Pancreas (tissue), 10 donors: ENCODE results near the gene ANKS1B. TPM values are rescaled to one million over a fixed set of nuclear protein-coding genes. Genes with fewer than 3 reads are reported as not detected.

Experiments used
- ATAC-seq, 4 donors: fragments of 200-7000 bp; cut with Tn5 transposase; one replicate each; pipeline versions ENCODE4 v1.8.0 to v1.9.1; 2020; ENCODE audit warnings: mild to moderate bottlenecking in 4 of 4, moderate library complexity in 4 of 4
- DNase-seq, 6 donors: peaks; one replicate each; pipeline ENCODE4 v3.0.0-alpha.2; 2020
- FAIRE-seq: peaks from 2 replicates; lab custom pipeline; 2012; peaks lifted over from hg19 to GRCh38; lab: Jason Lieb, UNC
- H3K27ac ChIP-seq, 4 donors: fragments of 200-600 bp; sonication (generic); 1 replicate in 3 of 4; 2 replicates in 1 of 4; pipeline versions ENCODE4 v1.5.0 to v1.8.0; 2020
- H3K27me3 ChIP-seq, 4 donors: fragments of 200-600 bp; one replicate each; pipeline ENCODE4 v1.8.0; 2021
- H3K36me3 ChIP-seq, 3 donors: fragments of 200-600 bp; sonication (generic) in 1 of 3; one replicate each; pipeline versions ENCODE4 v1.5.0 to v1.8.0; 2020 to 2021
- H3K4me1 ChIP-seq, 3 donors: fragments of 200-600 bp; one replicate each; pipeline ENCODE4 v1.8.0; 2021
- H3K4me3 ChIP-seq, 4 donors: fragments of 200-600 bp; sonication (generic) in 2 of 4; one replicate each; pipeline versions ENCODE4 v1.5.0 to v1.8.0; 2020 to 2021
- H3K9me3 ChIP-seq, 4 donors: fragments of 200-600 bp; one replicate each; pipeline ENCODE4 v1.8.0; 2021
- CTCF ChIP-seq, 4 donors: fragments of 200-600 bp; sonication (generic) in 3 of 4; IDR thresholded peaks; one replicate each; pipeline versions ENCODE4 v1.5.0 to v1.8.0; 2021; ENCODE audit warnings: antibody characterized with exemption in 4 of 4
- WGBS, 2 donors: extraction: QIAGEN DNeasy Blood & Tissue Kit; methylation state at CpG; one replicate each; pipeline ENCODE4 v1.1.7; 2013; 5-methylcytosine and 5-hydroxymethylcytosine counted together
- intact Hi-C, 3 donors: fragments of 100-400 bp; cut with DNase I; formaldehyde crosslinking; loops; one replicate each; pipeline versions ENCODE4 v1.11.1 to v1.14.2; 2022
- polyA plus RNA-seq, 2 donors: library from polyadenylated mRNA; stranded (reverse); fragments of 200-250 nt; gene quantifications; one replicate each; pipeline ENCODE4 v1.2.3, GENCODE V29; 2013
- total RNA-seq, 6 donors: library from RNA; stranded (reverse); fragmentation: NEBNext Ultra II Directional in 4 of 6; extraction: Animal tissue kit (Norgen Biotek cat#: 25700) in 4 of 6; gene quantifications; one replicate each; pipeline versions ENCODE4 v1.2.1 to v1.2.4, GENCODE V29; 2021 to 2023
- donor health status: healthy with polysubstance abuse.
- donor health status: DM: no; HTN: no; CAD: no; lungs with moderate emphysema.
- donor health status: DM: no; HTN: no; CAD: no.
- donor health status: control.
- donor health status: control.
- donor health status: Bipolar disorder and iron deficiency.
- donor health status: DM: yes; HTN: yes; CAD: no.
- donor health status: DM: no; HTN: no; CAD: no.
- donor health status: DM: no; HTN: no; CAD: no.
- donor health status: DM: yes; HTN: yes; CAD: no.

ANKS1B gene
- total and polyA plus RNA-seq, 8 donors: 0.49 to 3.2 (median 1.9) TPM

GRCh38 chr12:99746538-99746937, 238.2 kb downstream of the ANKS1B start:
- H3K4me3 ChIP-seq: no peak overlapping the region
- no peaks in the 10 kb centered on the region for H3K4me1 ChIP-seq
- ATAC-seq (peak in 1 of 4 donors; percentile 18), DNase-seq (no peak), FAIRE-seq (no peak)
- no peaks in the 10 kb centered on the region for H3K36me3 ChIP-seq
- intact Hi-C loops: no loop called here
- no peak for TF ChIP-seq CTCF (IDR thresholded peaks at IDR 0.05)
- no peak overlapping the region for H3K27ac ChIP-seq
- H3K9me3 ChIP-seq: no peaks in the 10 kb centered on the region
- no peaks in the 10 kb centered on the region for H3K27me3 ChIP-seq

DNA sequence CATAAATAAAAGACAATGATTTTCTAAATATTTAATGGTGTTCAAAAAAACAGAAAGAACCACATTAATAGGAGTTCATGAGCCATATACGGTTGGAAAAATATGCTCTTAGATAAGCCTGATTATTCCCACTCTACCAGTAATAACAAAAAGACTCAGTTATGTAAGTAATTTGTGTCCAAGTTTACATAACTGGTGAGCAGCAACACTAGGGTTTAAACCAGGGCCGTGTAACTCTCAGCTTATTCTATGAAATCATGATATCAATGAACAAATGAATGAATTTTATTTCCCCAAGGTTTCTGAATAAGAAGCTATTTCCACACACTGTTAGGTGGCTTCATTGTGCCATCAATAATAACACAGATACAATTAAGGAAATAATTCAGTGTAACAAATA, 238.8 kb downstream of the ANKS1B start:
- ATAC-seq (no peak), DNase-seq (no peak), FAIRE-seq (no peak)
- H3K36me3 ChIP-seq: no peaks in the 10 kb centered on the region
- 42 to 54% methylated on average over 2 of the region's 2 CpGs for WGBS, 2 donors
- H3K27ac ChIP-seq: no peak overlapping the region
- no peak overlapping the region for H3K4me3 ChIP-seq
- intact Hi-C loops: no loop called here
- H3K9me3 ChIP-seq: no peaks in the 10 kb centered on the region
- no peaks in the 10 kb centered on the region for H3K27me3 ChIP-seq
- TF ChIP-seq CTCF (IDR thresholded peaks at IDR 0.05): no peak
- H3K4me1 ChIP-seq: no peaks in the 10 kb centered on the region

GRCh38 chr12:99745121-99745520, 239.6 kb downstream of the ANKS1B start:
- Histone ChIP-seq H3K4me3 (no peak overlapping the region), H3K9me3 (no peaks in the 10 kb centered on the region), H3K36me3 (no peaks in the 10 kb centered on the region), H3K4me1 (no peaks in the 10 kb centered on the region), H3K27ac (no peak overlapping the region), H3K27me3 (no peaks in the 10 kb centered on the region)
- TF ChIP-seq CTCF (IDR thresholded peaks at IDR 0.05): no peak
- WGBS, 2 donors: 66 to 86% methylated on average over 1 of the region's 1 CpG
- DNase-seq (no peak), FAIRE-seq (no peak), ATAC-seq (no peak)
- intact Hi-C loops: no loop called here

- no peaks in the 10 kb centered on the region for H3K36me3 ChIP-seq
- intact Hi-C loops: no loop called here
- no peak for ATAC-seq
- no peaks in the 10 kb centered on the region for H3K9me3 ChIP-seq
- DNase-seq: no peak
- no peak overlapping the region for H3K4me3 ChIP-seq
- no peak for FAIRE-seq
- no peak overlapping the region for H3K27ac ChIP-seq
- H3K4me1 ChIP-seq: no peaks in the 10 kb centered on the region
- TF ChIP-seq CTCF (IDR thresholded peaks at IDR 0.05): no peak
- 37 to 55% methylated on average over 1 of the region's 1 CpG for WGBS, 2 donors
- no peaks in the 10 kb centered on the region for H3K27me3 ChIP-seq
Measured at GRCh38 chr12:99736760-99737269, 247.9 kb downstream of the ANKS1B start.

DNA sequence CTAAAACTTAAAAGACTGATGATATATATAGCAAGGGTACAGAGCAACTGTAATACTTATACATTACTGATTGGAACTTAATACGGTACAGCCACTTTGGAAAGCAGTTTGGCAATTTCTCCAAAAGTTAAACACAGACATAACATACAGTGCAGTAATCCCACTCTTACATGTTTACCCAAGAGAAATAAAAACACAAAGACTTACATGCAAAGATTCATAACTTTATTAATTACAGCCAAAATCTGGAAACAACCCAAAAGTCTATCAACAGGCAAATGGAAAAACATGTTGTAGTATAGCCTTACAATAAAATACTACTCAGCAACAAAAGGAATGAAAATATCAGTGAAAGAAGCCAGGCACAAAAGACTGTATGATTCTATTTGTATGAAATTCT, 252.6 kb downstream of the ANKS1B start:
- no peak for DNase-seq
- WGBS, 2 donors: 56 to 63% methylated on average over 1 of the region's 1 CpG
- H3K4me3 ChIP-seq: no peak overlapping the region
- no peak for FAIRE-seq
- H3K9me3 ChIP-seq: no peaks in the 10 kb centered on the region
- no peak for ATAC-seq
- no peaks in the 10 kb centered on the region for H3K4me1 ChIP-seq
- intact Hi-C loops: no loop called here
- no peaks in the 10 kb centered on the region for H3K36me3 ChIP-seq
- H3K27ac ChIP-seq: no peak overlapping the region
- no peak for TF ChIP-seq CTCF (IDR thresholded peaks at IDR 0.05)
- no peaks in the 10 kb centered on the region for H3K27me3 ChIP-seq
